BE2C (cell line): ENCODE results near the gene JADE1.

ENCODE experiments used
- DNase-seq: peaks from one replicate; pipeline ENCODE4 v3.0.0-alpha.2; 2020
- H3K27me3 ChIP-seq: fragments of 250-450 bp; sonication (Bioruptor Pico); 2 replicates; pipeline ENCODE4 v1.5.1; 2020; ENCODE audit warnings: mild to moderate bottlenecking
- H3K36me3 ChIP-seq: fragments of 250-450 bp; sonication (Bioruptor Pico); 2 replicates; pipeline ENCODE4 v1.5.1; 2020; ENCODE audit warnings: mild to moderate bottlenecking
- H3K4me1 ChIP-seq: fragments of 250-450 bp; sonication (Bioruptor Pico); 2 replicates; pipeline ENCODE4 v1.5.1; 2020
- H3K4me3 ChIP-seq: 2 replicates; pipeline ENCODE4 v1.5.1; 2011; ENCODE audit warnings: low read depth, low read length
- H3K9me3 ChIP-seq: fragments of 250-450 bp; sonication (Bioruptor Pico); 2 replicates; pipeline ENCODE4 v1.5.1; 2020
- CTCF ChIP-seq: IDR thresholded peaks from 2 replicates; pipeline ENCODE4 v1.5.1; 2012; ENCODE audit warnings: mild to moderate bottlenecking, low read depth, low read length

Gene JADE1

GRCh38 chr4:128866691-128867090, 57.2 kb downstream of the JADE1 start:
- Histone ChIP-seq H3K4me3 (no peak overlapping the region), H3K36me3 (peaks cover 61% of the 10 kb centered on the region), H3K9me3 (no peaks in the 10 kb centered on the region), H3K27me3 (no peaks in the 10 kb centered on the region), H3K4me1 (peaks cover 4% of the 10 kb centered on the region; the same call in 1 of the 2 replicates)
- no peak for DNase-seq
- no peak for TF ChIP-seq CTCF

- no peak for TF ChIP-seq CTCF
- no peak overlapping the region for H3K4me3 ChIP-seq
- no peaks in the 10 kb centered on the region for H3K27me3 ChIP-seq
- DNase-seq, result no peak
- no peaks in the 10 kb centered on the region for H3K9me3 ChIP-seq
- peaks cover 49% of the 10 kb centered on the region for H3K36me3 ChIP-seq
- no peaks in the 10 kb centered on the region for H3K4me1 ChIP-seq
Observed at GRCh38 chr4:128868758-128869157, 59.3 kb downstream of the JADE1 start.

- H3K9me3 ChIP-seq, result no peaks in the 10 kb centered on the region
- no peaks in the 10 kb centered on the region for H3K27me3 ChIP-seq
- H3K4me1 ChIP-seq, result no peaks in the 10 kb centered on the region
- TF ChIP-seq CTCF, result no peak
- peaks cover 39% of the 10 kb centered on the region for H3K36me3 ChIP-seq
- H3K4me3 ChIP-seq, result no peak overlapping the region
- DNase-seq, result no peak
Observed at GRCh38 chr4:128869776-128870509, 60.4 kb downstream of the JADE1 start.

GRCh38 chr4:128871948-128872347, 62.4 kb downstream of the JADE1 start:
- Histone ChIP-seq H3K27me3 (no peaks in the 10 kb centered on the region), H3K36me3 (peaks cover 38% of the 10 kb centered on the region), H3K9me3 (no peaks in the 10 kb centered on the region), H3K4me3 (no peak overlapping the region), H3K4me1 (no peaks in the 10 kb centered on the region)
- TF ChIP-seq CTCF, result no peak
- no peak for DNase-seq

- Histone ChIP-seq H3K4me1 (no peaks in the 10 kb centered on the region; the same call in 1 of the 2 replicates), H3K36me3 (peaks cover 10% of the 10 kb centered on the region), H3K4me3 (no peak overlapping the region), H3K27me3 (no peaks in the 10 kb centered on the region), H3K9me3 (no peaks in the 10 kb centered on the region)
- TF ChIP-seq CTCF, result no peak
- no peak for DNase-seq
Observed at GRCh38 chr4:128876200-128876599, 66.7 kb downstream of the JADE1 start.

- Histone ChIP-seq H3K4me3 (no peak overlapping the region), H3K36me3 (no peaks in the 10 kb centered on the region), H3K9me3 (no peaks in the 10 kb centered on the region), H3K4me1 (no peaks in the 10 kb centered on the region; the same call in 1 of the 2 replicates), H3K27me3 (no peaks in the 10 kb centered on the region)
- no peak for TF ChIP-seq CTCF
- no peak for DNase-seq
Observed at GRCh38 chr4:128877934-128878333, 68.4 kb downstream of the JADE1 start.
